GF-D8 (cell line): ENCODE measurements around the gene DNAL4.

ENCODE experiments used
- DNase-seq: peaks from one replicate; lab custom pipeline; 2025; lab: John Stamatoyannopoulos, UW

The DNAL4 gene, protein sequence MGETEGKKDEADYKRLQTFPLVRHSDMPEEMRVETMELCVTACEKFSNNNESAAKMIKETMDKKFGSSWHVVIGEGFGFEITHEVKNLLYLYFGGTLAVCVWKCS

GRCh38 chr22:38793721-38794466 lies at the start of gene DNAL4:
TSS of gene DNAL4 (minus strand) at chr22:38794143. CDS start at chr22:38782731, 11,412 bp downstream.
- DNase-seq, result peak; percentile 91

GRCh38 chr22:38843201-38843656 lies 49.3 kb upstream of the DNAL4 start:
- no peak for DNase-seq

- no peak for DNase-seq
Observed at GRCh38 chr22:38842512-38843200, 48.7 kb upstream of the DNAL4 start.

DNA sequence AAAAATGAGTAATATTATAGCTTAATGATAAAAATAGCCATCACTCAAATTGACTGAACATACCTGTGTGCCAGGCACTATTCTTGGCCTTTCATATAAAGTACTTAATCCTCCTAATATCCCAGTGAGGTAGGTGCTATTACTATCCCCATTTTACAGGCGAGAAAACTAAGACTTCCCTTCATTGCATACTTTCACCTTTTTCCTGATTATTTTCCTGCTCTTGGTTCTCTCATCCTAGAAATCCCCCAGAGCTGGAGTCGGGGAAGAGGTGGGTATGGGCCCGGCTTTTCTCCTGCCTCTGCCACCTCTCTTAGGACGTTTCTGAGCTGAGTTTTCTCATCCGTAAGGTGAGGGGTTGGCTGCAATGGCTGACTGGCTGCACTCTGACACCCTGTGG lies 47.7 kb upstream of the DNAL4 start:
- DNase-seq, result no peak

DNA sequence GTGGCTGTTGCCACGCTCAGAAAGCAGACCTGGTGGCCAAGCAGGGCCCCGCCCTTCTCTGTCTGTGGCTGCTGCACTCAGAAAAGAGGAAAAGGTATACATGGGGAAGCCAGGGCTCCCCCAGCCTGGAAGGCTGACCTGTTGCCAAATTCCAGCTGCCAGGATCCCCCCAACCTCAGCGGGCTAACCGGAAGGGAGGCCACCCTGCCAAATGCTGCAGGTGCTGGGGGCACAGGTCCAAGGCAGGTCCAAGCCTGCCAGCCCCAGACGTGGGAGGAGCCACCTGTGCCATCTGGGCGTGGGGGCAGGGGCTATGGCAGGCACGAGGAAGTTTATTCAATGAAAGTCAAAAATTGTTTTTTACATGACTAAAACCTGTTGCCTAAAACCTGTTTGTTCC lies 47.3 kb upstream of the DNAL4 start:
- no peak for DNase-seq

- DNase-seq, result no peak
Observed at GRCh38 chr22:38840129-38840528, 46.2 kb upstream of the DNAL4 start.

- no peak for DNase-seq
Observed at GRCh38 chr22:38839686-38840085, 45.7 kb upstream of the DNAL4 start.

GRCh38 chr22:38837414-38837928 lies 43.5 kb upstream of the DNAL4 start:
- no peak for DNase-seq

DNA sequence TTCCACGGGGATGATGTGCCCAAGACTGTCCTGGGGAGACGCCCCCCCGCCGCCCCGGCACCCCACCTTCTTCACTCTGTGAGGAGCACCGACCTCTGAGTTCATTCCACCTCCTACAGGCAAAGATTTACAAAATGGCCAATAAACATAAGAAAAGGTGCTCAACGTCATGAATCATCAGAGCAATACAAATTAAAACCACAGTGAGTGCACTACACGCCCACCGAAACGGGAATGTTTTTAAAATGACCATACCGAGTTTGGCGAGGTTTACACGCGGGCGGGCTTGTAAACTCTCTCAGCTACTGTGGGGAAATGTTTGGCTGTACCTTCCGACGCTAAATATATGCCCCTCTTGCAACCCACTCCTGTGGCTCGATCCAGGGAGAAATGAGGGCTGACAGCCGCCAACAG lies 42.0 kb upstream of the DNAL4 start:
- no peak for DNase-seq

DNA sequence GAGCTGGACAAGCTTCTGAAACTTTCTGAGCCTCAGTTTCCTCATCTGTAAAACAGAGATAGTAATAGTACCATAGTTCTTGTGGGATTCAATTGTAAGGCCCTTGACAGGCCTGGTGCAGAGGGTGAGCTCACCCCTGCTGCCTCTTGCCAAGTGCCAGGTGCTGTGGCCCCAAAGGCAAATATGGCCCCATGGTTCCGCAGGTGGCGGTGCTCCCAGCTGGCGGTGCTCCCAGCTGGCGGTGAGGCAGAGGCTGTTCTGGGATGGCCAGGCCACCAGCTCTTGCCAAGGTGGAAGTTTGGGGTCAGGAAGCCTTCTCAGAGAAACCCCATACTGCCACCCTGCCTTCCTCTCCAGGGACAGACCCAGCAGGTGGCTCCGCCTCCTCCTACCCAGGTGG lies 41.0 kb upstream of the DNAL4 start:
- no peak for DNase-seq

DNA sequence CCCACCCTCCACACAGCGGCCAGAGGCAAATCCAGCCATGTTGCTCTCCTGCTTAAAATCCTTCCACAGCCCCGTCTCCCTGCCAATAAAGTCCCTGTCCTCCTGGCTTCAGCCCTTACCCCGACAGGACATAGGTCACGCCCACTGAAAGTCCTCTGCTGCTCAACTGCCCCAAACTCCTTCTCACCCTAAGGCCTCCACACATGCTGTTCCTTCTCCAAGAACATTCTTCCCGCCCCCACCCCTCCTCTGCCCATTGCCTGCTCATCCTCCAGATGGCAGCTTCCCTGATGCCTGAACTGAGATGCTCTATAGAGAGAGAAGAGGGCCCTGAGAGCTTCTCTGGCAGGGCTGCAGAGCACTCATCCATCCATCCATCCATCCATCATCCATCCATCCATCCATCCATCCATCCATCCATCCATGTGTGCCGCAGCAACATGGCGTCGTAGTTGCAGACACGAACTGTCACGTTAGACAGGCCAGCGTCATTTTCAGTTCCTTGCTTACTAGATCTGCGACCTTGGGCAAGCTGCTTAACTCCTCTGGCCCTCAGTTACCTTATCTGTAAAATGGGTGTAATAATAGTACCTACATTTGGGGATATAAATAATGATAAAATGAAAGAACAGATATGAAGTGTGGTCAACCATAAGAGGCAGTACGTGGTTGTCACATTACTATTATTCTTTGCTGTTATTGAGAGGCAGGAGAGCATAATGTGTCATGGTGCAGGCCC lies 40.4 kb upstream of the DNAL4 start:
- no peak for DNase-seq

- DNase-seq, result no peak
Observed at GRCh38 chr22:38833061-38833460, 39.1 kb upstream of the DNAL4 start.

DNA sequence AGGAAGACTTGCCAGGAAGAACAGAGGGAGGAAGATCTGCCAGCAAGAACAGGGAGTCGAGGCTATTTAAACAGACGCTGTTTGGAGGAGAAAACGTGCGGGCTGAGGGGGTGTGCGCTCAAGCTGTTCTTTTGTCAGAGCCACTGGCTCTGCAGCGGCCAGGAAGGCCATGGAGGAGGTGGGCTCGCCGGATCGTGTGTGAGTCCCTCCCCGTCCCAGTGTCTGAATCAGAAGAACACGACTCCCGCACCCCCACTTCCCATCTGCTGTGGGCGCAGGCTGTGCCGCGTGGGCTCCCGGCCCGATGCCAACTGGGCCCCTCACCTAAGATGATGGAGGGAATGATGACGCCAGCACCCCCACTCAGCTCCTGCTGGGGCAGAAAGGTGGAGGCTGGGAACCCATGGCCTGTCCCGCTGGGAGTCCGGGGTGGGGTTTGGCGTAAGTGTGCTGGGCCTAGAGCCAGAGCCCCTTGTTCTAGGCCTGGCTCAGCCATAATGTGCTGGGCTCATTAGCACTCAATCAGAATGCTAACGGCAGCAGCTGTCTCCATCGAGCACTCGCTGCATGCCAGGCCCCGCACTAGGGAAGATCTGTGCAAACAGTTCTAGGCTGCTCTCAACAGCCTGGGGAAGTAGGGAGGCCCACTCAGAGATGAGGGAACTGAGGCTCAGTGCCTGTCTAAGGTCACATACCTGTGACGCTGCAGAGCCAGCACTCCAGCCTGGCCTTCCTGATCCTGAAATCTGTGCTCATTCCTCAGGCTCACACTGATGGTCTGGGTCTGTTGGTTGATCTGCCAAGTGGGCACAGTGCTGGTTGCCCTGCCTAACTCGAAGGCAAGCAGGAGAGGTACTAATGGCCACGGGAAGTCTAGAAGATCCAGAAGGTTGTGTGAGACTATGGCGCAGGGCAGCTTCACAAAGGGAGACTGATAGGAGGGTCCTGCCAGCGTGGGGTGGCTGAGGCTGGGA lies 38.3 kb upstream of the DNAL4 start:
- DNase-seq, result no peak

GRCh38 chr22:38831166-38831945 lies 37.4 kb upstream of the DNAL4 start:
- DNase-seq, result peak; percentile 33

- no peak for DNase-seq
Observed at GRCh38 chr22:38830845-38831108, 36.8 kb upstream of the DNAL4 start.

- DNase-seq, result no peak
Observed at GRCh38 chr22:38830026-38830844, 36.3 kb upstream of the DNAL4 start.

GRCh38 chr22:38829485-38829884 lies 35.5 kb upstream of the DNAL4 start:
- no peak for DNase-seq

- no peak for DNase-seq
Observed at GRCh38 chr22:38828616-38829205, 34.8 kb upstream of the DNAL4 start.

DNA sequence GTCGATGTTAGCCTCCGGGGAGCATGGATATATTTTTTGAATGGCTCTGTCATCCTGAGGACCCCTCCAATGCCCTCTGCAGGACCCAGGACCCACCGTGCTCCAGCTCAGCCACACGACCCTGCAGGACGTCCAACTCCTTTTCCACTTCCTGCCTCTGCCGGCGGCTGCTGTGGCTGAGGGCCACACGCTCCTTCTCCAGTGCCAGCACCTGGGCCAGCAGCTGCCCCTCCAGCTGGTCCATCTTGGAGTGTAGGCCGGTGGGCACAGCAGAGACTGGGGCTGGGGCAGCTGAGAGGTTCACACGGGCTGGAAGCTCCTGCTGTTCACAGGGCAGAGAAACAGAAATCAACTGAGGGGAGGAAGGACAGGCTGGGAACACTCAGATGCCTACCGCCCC lies 34.2 kb upstream of the DNAL4 start:
- no peak for DNase-seq
